ENCODE measurements around the gene GPLD1. TPM values are rescaled to one million over a fixed set of nuclear protein-coding genes. Genes with fewer than 3 reads are reported as not detected.

GPLD1 gene, protein sequence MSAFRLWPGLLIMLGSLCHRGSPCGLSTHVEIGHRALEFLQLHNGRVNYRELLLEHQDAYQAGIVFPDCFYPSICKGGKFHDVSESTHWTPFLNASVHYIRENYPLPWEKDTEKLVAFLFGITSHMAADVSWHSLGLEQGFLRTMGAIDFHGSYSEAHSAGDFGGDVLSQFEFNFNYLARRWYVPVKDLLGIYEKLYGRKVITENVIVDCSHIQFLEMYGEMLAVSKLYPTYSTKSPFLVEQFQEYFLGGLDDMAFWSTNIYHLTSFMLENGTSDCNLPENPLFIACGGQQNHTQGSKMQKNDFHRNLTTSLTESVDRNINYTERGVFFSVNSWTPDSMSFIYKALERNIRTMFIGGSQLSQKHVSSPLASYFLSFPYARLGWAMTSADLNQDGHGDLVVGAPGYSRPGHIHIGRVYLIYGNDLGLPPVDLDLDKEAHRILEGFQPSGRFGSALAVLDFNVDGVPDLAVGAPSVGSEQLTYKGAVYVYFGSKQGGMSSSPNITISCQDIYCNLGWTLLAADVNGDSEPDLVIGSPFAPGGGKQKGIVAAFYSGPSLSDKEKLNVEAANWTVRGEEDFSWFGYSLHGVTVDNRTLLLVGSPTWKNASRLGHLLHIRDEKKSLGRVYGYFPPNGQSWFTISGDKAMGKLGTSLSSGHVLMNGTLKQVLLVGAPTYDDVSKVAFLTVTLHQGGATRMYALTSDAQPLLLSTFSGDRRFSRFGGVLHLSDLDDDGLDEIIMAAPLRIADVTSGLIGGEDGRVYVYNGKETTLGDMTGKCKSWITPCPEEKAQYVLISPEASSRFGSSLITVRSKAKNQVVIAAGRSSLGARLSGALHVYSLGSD
- 4.4 and 5.7 TPM in 2 replicates for total RNA-seq (2011; cell fraction: chromatin; rRNA removed; ENCODE audit: low replicate concordance)
- 1.3 and 1.8 TPM in 2 replicates for total RNA-seq (2011; cell fraction: nucleolus; rRNA removed)
- total RNA-seq (2011; cell fraction: nucleoplasm; rRNA removed), result 3.4 and 5.0 TPM in 2 replicates
- 1.0 and 1.5 TPM in 2 replicates for total RNA-seq (2014; rRNA removed)
- 0.76 and 0.89 TPM in 2 replicates for total RNA-seq (2014; rRNA removed; fragmentation: Illumina TruSeq; extraction: Trizol)
- 1.0 and 1.3 TPM in 2 replicates for total RNA-seq (2015; rRNA removed; fragmentation: Illumina TruSeq; extraction: Trizol)
- 0.96 and 1.2 TPM in 2 replicates for total RNA-seq (2021)
- polyA plus RNA-seq (2011; rRNA removed), result 0.30 and 0.86 TPM in 2 replicates
- 0.25 and 0.45 TPM in 2 replicates for polyA plus RNA-seq (2011; cell fraction: cytosol; rRNA removed)
- 0.77 and 1.1 TPM in 2 replicates for polyA plus RNA-seq (2011; cell fraction: nucleus; rRNA removed)
- 0.79 and 0.83 TPM in 2 replicates for polyA plus RNA-seq (2012)
- 0.46 and 0.82 TPM in 2 replicates for polyA plus RNA-seq (2014; fragmentation: Illumina TruSeq; extraction: Trizol)
- under 1 TPM; 0.11 to 0.13 TPM for polyA plus RNA-seq (2014; fragmentation: Nextera tagmentation; extraction: Ambion mirVana)
- polyA plus RNA-seq (2014; rRNA removed), result 0.26 and 0.57 TPM in 2 replicates
- polyA minus RNA-seq (2011; rRNA and poly(A)+ RNA removed), result 0.78 and 1.2 TPM in 2 replicates
- 0.36 and 0.95 TPM in 2 replicates for polyA minus RNA-seq (2011; cell fraction: cytosol; rRNA and poly(A)+ RNA removed)
- 1.1 and 1.2 TPM in 2 replicates for polyA minus RNA-seq (2011; cell fraction: nucleus; rRNA and poly(A)+ RNA removed)
- Bru-seq, nascent RNA, result percentile 35 among the genes with signal in this experiment
- percentile 42 among the genes with signal in this experiment for BruChase-seq, experiment 1, labeled RNA remaining after a 2-hour chase
- BruChase-seq, experiment 2, labeled RNA remaining after a 6-hour chase, result percentile 42 among the genes with signal in this experiment
- long read RNA-seq, experiment 1, partial matches to known transcripts, result 0 of 1 reads
- long read RNA-seq, experiment 1, other reads (novel, unspliced or antisense), result 1 of 1 reads
- long read RNA-seq, experiment 2, partial matches to known transcripts, result 0 of 1 reads
- long read RNA-seq, experiment 2, other reads (novel, unspliced or antisense), result 1 of 1 reads
- long read RNA-seq, experiment 3, partial matches to known transcripts, result 0 of 1 reads
- long read RNA-seq, experiment 3, other reads (novel, unspliced or antisense), result 1 of 1 reads

DNA sequence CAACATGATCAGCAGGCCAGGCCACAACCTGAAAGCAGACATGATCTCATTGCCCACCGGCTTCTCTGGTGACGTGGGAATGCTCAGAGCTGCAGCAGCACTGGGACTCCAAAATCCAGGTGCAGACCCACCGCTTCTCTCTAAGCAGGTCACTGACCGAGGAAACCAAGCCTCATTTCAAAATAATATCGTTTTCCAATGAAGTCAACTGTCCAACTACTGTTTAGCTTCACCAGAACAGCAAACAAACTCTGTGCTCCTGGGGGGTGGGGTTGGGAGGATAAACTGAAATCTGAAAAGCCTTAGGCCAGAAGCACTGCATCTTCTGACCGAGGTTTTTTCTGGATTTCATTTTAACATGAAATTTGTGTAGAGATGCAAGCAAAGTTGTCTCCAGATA, at the start of gene GPLD1:
Gene GPLD1, minus strand, starts transcription at position 109 of the 400 bp plus-strand sequence. Its CDS starts 67 bp downstream, at position 42.
- H3K4me2 ChIP-seq (ENCODE audit: insufficient read depth, low read length), result no peak within 1 kb of the TSS
- no peak for FAIRE-seq
- TF ChIP-seq NCOR1 (IDR thresholded peaks at IDR 0.05), result no peak
- TF ChIP-seq PML (IDR thresholded peaks at IDR 0.05; ENCODE audit: low read length), result no peak
- no peak for TF ChIP-seq TAL1 (IDR thresholded peaks at IDR 0.05)
- TF ChIP-seq, protein P1, sequence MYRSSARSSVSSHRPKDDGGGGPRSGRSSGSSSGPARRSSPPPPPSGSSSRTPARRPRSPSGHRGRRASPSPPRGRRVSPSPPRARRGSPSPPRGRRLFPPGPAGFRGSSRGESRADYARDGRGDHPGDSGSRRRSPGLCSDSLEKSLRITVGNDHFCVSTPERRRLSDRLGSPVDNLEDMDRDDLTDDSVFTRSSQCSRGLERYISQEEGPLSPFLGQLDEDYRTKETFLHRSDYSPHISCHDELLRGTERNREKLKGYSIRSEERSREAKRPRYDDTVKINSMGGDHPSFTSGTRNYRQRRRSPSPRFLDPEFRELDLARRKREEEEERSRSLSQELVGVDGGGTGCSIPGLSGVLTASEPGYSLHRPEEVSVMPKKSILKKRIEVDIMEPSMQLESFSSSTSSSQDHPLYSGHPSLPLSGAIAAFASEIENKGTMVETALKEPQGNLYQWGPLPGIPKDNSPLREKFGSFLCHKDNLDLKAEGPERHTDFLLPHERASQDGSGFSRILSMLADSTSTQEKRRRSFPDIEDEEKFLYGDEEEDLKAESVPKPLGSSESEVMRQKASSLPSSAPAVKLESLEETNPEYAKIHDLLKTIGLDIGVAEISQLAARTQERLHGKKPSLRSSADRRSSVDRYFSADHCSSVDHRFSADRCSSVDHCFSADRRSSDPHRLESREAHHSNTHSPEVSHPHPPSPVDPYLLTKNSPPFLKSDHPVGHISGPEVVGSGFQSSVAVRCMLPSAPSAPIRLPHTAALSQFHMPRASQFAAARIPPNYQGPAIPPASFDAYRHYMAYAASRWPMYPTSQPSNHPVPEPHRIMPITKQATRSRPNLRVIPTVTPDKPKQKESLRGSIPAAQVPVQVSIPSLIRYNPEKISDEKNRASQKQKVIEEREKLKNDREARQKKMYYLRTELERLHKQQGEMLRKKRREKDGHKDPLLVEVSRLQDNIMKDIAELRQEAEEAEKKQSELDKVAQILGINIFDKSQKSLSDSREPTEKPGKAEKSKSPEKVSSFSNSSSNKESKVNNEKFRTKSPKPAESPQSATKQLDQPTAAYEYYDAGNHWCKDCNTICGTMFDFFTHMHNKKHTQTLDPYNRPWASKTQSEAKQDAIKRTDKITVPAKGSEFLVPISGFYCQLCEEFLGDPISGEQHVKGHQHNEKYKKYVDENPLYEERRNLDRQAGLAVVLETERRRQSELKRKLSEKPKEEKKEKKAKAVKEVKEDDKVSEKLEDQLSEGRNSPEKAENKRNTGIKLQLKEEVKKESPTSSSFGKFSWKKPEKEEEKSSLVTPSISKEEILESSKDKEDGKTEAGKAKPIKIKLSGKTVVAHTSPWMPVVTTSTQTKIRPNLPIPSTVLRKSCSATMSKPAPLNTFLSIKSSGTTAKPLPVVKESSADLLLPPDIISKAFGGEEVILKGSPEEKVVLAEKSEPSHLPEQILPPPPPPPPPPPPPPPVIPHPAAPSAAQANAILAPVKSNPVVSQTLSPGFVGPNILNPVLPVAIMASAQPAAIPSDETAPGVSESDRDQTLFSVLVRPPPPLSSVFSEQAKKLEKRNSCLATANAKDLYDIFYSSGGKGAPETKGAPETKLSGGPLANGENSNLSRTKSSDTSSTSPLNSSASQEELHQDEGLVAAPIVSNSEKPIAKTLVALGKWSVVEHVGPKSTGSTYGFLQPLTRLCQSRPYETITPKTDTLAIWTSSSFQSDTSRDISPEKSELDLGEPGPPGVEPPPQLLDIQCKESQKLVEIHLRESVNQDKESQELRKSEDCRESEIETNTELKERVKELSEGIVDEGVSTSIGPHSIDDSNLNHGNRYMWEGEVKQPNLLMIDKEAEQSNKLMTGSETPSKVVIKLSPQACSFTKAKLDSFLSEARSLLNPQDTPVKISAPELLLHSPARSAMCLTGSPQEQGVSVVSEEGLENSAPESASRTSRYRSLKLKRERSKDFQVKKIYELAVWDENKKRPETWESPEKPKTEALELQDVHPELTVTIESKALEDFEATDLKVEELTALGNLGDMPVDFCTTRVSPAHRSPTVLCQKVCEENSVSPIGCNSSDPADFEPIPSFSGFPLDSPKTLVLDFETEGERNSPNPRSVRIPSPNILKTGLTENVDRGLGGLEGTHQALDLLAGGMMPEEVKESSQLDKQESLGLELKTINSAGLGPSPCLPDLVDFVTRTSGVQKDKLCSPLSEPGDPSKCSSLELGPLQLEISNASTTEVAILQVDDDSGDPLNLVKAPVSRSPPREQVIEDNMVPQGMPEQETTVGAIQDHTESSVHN (IDR thresholded peaks at IDR 0.05; ENCODE audit: borderline replicate concordance in 1 of 2, low read depth in 1 of 2), result no peak
- TF ChIP-seq, protein P2, sequence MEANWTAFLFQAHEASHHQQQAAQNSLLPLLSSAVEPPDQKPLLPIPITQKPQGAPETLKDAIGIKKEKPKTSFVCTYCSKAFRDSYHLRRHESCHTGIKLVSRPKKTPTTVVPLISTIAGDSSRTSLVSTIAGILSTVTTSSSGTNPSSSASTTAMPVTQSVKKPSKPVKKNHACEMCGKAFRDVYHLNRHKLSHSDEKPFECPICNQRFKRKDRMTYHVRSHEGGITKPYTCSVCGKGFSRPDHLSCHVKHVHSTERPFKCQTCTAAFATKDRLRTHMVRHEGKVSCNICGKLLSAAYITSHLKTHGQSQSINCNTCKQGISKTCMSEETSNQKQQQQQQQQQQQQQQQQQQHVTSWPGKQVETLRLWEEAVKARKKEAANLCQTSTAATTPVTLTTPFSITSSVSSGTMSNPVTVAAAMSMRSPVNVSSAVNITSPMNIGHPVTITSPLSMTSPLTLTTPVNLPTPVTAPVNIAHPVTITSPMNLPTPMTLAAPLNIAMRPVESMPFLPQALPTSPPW (CRISPR knock-in tag; IDR thresholded peaks at IDR 0.05), result no peak

More for the DNA sequence above, at the start of gene GPLD1:
- no peaks in the 10 kb centered on the region for H4K20me1 ChIP-seq (replicated peaks; ENCODE audit: control insufficient read depth, insufficient read depth, low read length)
- no peak for ATAC-seq
- peaks cover 8 to 16% of the 10 kb centered on the region in 2 experiments; a peak in 4 of 5 replicates for H3K4me1 ChIP-seq (replicated peaks in 1 of 2; ENCODE audit: control insufficient read depth in 2 of 2, insufficient read depth in 2 of 2, low read length in 2 of 2)
- no peak for DNase-seq (ENCODE audit: extremely low read depth in 1 of 4, low spot score in 3 of 4)
- no peak within 1 kb of the TSS for H3K4me3 ChIP-seq
- intact Hi-C loops (cut with micrococcal nuclease), result no loop called here
- no peak within 1 kb of the TSS for H2AFZ ChIP-seq (ENCODE audit: low read depth, low read length)
- CTCF ChIA-PET (ENCODE audit: low intra/inter-chr PET ratio), result no interaction called here
- POLR2A ChIA-PET, result no interaction called here
- H3K27me3 ChIP-seq (ENCODE audit: control insufficient read depth in 2 of 2, insufficient read depth in 2 of 2, low read length in 2 of 2), result no peaks in the 10 kb centered on the region; a peak in 1 of 5 replicates
- no peak within 1 kb of the TSS for H3K27ac ChIP-seq (ENCODE audit: extremely low read depth, low read depth, low read length)
- H3K9me3 ChIP-seq (replicated peaks; ENCODE audit: control insufficient read depth, insufficient read depth, low read depth, low read length), result no peaks in the 10 kb centered on the region
- in situ Hi-C loops (cut with MboI), result no loop called here
- WGBS (ENCODE audit: insufficient coverage, low coverage, missing lambda C conversion rate), result 34% methylated on average over 6 of the region's 6 CpGs
- no peak within 1 kb of the TSS; a peak in 1 of 4 replicates for H3K9ac ChIP-seq (ENCODE audit: insufficient read depth in 1 of 2, low read depth in 2 of 2, low read length in 2 of 2)
- no peaks in the 10 kb centered on the region for H3K79me2 ChIP-seq (ENCODE audit: control insufficient read depth, insufficient read depth, low read length)
- BruUV-seq (replicated peaks), result no TSS peak
- no peaks in the 10 kb centered on the region for H3K36me3 ChIP-seq (ENCODE audit: control insufficient read depth, insufficient read depth, low read length)
- no peaks in the 10 kb centered on the region for H3K9me1 ChIP-seq (ENCODE audit: control insufficient read depth, insufficient read depth, low read length)
